ENCODE data around the gene TMCC2. TPM values are rescaled to one million over a fixed set of nuclear protein-coding genes. Genes with fewer than 3 reads are reported as not detected.

TMCC2 gene
- total RNA-seq, 1 experiment from 2014 or later = 2.7 TPM

DNA sequence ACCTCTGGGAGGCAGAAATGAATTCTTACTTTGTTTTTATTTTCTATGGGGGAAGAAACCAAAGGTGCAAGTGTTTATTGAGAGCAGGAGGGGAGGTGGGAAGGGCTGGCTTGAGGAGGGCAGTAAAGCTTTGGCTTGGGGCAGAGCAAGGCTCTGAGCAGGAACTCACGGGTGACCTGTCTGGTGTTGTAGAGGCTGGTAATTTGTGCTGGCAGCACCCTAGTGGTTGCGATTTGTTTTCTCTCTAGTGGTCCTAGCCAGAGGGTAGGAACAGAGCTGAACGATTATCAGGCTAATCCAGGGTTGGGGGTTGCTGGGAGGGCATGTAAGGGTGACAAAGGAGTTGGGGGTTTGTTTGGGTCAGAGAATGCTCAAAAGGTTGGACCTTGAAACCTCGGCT is 16.6 kb downstream of the TMCC2 start:
- intact Hi-C loops (cut with micrococcal nuclease) = no loop called here
- no peaks in the 10 kb centered on the region for H4K20me1 ChIP-seq (ENCODE audit: insufficient read depth)
- H3K27ac ChIP-seq (ENCODE audit: low read depth, low read length) = no peak overlapping the region
- H2AFZ ChIP-seq (ENCODE audit: low read depth, low read length, poor library complexity, severe bottlenecking) = no peak overlapping the region
- ATAC-seq (no peak), DNase-seq (ENCODE audit: low read depth, low spot score) (no peak)
- no peaks in the 10 kb centered on the region for H3K36me3 ChIP-seq (ENCODE audit: control insufficient read depth in 1 of 2, insufficient read depth in 2 of 2, low read length in 2 of 2)
- no peaks in the 10 kb centered on the region for H3K9me3 ChIP-seq (ENCODE audit: control insufficient read depth in 1 of 2, insufficient read depth in 1 of 2, low read depth in 1 of 2, low read length in 2 of 2)
- TF ChIP-seq YY1 (IDR thresholded peaks at IDR 0.05; ENCODE audit: extremely low read depth, insufficient replicate concordance, low read depth, low read length) (no peak), SP1 (IDR thresholded peaks at IDR 0.05; ENCODE audit: low read depth) (no peak), SRF (IDR thresholded peaks at IDR 0.05; ENCODE audit: low read depth) (no peak), EZH2 (IDR thresholded peaks at IDR 0.05) (no peak), RAD21 (IDR thresholded peaks at IDR 0.05; ENCODE audit: low read depth) (no peak), ZFX (IDR thresholded peaks at IDR 0.05) (no peak), TCF7L2 (IDR thresholded peaks at IDR 0.05; ENCODE audit: borderline replicate concordance, extremely low read depth, insufficient read depth, insufficient read length) (no peak)
- TF ChIP-seq, protein P1, sequence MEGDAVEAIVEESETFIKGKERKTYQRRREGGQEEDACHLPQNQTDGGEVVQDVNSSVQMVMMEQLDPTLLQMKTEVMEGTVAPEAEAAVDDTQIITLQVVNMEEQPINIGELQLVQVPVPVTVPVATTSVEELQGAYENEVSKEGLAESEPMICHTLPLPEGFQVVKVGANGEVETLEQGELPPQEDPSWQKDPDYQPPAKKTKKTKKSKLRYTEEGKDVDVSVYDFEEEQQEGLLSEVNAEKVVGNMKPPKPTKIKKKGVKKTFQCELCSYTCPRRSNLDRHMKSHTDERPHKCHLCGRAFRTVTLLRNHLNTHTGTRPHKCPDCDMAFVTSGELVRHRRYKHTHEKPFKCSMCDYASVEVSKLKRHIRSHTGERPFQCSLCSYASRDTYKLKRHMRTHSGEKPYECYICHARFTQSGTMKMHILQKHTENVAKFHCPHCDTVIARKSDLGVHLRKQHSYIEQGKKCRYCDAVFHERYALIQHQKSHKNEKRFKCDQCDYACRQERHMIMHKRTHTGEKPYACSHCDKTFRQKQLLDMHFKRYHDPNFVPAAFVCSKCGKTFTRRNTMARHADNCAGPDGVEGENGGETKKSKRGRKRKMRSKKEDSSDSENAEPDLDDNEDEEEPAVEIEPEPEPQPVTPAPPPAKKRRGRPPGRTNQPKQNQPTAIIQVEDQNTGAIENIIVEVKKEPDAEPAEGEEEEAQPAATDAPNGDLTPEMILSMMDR (IDR thresholded peaks at IDR 0.05 in 2 of 3, conservative IDR thresholded peaks at IDR 0.05 in 1 of 3; ENCODE audit: borderline replicate concordance in 1 of 3, insufficient read depth in 1 of 3, low read depth in 2 of 3, low read length in 2 of 3) = no peak
- TF ChIP-seq, protein P2, sequence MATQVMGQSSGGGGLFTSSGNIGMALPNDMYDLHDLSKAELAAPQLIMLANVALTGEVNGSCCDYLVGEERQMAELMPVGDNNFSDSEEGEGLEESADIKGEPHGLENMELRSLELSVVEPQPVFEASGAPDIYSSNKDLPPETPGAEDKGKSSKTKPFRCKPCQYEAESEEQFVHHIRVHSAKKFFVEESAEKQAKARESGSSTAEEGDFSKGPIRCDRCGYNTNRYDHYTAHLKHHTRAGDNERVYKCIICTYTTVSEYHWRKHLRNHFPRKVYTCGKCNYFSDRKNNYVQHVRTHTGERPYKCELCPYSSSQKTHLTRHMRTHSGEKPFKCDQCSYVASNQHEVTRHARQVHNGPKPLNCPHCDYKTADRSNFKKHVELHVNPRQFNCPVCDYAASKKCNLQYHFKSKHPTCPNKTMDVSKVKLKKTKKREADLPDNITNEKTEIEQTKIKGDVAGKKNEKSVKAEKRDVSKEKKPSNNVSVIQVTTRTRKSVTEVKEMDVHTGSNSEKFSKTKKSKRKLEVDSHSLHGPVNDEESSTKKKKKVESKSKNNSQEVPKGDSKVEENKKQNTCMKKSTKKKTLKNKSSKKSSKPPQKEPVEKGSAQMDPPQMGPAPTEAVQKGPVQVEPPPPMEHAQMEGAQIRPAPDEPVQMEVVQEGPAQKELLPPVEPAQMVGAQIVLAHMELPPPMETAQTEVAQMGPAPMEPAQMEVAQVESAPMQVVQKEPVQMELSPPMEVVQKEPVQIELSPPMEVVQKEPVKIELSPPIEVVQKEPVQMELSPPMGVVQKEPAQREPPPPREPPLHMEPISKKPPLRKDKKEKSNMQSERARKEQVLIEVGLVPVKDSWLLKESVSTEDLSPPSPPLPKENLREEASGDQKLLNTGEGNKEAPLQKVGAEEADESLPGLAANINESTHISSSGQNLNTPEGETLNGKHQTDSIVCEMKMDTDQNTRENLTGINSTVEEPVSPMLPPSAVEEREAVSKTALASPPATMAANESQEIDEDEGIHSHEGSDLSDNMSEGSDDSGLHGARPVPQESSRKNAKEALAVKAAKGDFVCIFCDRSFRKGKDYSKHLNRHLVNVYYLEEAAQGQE (IDR thresholded peaks at IDR 0.05; ENCODE audit: low read depth) = no peak
- POLR2A ChIA-PET = no interaction called here
- H3K9me2 ChIP-seq (ENCODE audit: insufficient read depth) = no peaks in the 10 kb centered on the region
- H3K9ac ChIP-seq (ENCODE audit: low read length) = no peak overlapping the region
- no peaks in the 10 kb centered on the region for H3K79me2 ChIP-seq (ENCODE audit: insufficient read depth, low read length)
- H3K4me3 ChIP-seq (replicated peaks in 1 of 2; ENCODE audit: low read depth in 1 of 2, low read length in 2 of 2) = no peak overlapping the region
- BruUV-seq (replicated peaks) = no TSS peak
- no peak overlapping the region for H3K4me2 ChIP-seq (ENCODE audit: low read length)
- 0 out of 4 replicates have a peak, but pooled peaks cover 0 to 4% of the 10 kb centered on the region in 2 experiments for H3K4me1 ChIP-seq (ENCODE audit: control insufficient read depth in 1 of 2, insufficient read depth in 2 of 2, low read length in 2 of 2)
- RAD21 ChIA-PET (ENCODE audit: low non-redundant PET in 1 of 2, low total read pairs in 2 of 2, uncharacterized antibody in 2 of 2, unreplicated experiment in 2 of 2) = no interaction called here
- CTCF ChIA-PET = no interaction called here
- no peaks in the 10 kb centered on the region for H3K27me3 ChIP-seq (ENCODE audit: insufficient read depth, low read length)
